NB4 (cell line): ENCODE data around the gene OR10J1.
A peak's percentile ranks its signal among the peaks of the same experiment; 100 is the strongest.

ENCODE experiments used
- DNase-seq: peaks from one replicate; pipeline ENCODE4 v3.0.0; 2010; ENCODE audit warnings: low read depth
- H3K4me3 ChIP-seq: one replicate; pipeline ENCODE4 v1.5.1; 2011; ENCODE audit warnings: mild to moderate bottlenecking, low read depth, low read length, moderate library complexity
- MYC ChIP-seq: IDR thresholded peaks from 2 replicates; pipeline ENCODE4 v1.6.1; 2011; ENCODE audit warnings: low read depth, low read length
- POLR2A ChIP-seq: IDR thresholded peaks from 2 replicates; pipeline ENCODE4 v1.6.1; 2011; ENCODE audit warnings: mild to moderate bottlenecking; ENCODE audit not compliant: insufficient read length; ENCODE audit errors: extremely low read depth
- TF ChIP-seq, protein P1 (sequence below): IDR thresholded peaks from one replicate; pipeline ENCODE4 v1.5.1; 2012; ENCODE audit warnings: low read depth, low read length
- TF ChIP-seq, protein P2 (sequence below): IDR thresholded peaks from 2 replicates; pipeline ENCODE4 v1.6.1; 2011; ENCODE audit warnings: low read depth, low read length

Gene OR10J1, protein sequence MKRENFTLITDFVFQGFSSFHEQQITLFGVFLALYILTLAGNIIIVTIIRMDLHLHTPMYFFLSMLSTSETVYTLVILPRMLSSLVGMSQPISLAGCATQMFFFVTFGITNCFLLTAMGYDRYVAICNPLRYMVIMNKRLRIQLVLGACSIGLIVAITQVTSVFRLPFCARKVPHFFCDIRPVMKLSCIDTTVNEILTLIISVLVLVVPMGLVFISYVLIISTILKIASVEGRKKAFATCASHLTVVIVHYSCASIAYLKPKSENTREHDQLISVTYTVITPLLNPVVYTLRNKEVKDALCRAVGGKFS

DNA sequence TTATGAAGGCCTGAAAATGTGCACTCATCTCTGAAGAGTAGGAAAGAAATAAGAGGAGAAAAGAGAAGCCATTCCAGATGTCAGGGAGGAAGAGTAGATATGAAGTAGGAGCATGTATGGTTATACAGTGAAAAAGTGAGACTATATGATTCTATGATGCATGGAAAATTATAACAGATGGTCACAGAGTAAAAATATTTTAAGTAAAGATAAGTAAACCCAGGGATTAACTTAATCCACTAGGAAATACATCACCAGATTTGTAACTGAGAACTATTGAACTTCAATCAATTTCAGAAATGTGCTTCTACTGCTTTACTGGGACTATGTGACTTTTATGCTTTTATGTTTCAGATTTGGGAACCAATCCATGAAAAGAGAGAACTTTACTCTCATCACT is at the start of gene OR10J1:
Gene OR10J1, plus strand, starts transcription at position 301 of the 400 bp plus-strand sequence. Its CDS starts 70 bp downstream, at position 371.
- TF ChIP-seq POLR2A (no peak), MYC (no peak)
- TF ChIP-seq, protein P1, sequence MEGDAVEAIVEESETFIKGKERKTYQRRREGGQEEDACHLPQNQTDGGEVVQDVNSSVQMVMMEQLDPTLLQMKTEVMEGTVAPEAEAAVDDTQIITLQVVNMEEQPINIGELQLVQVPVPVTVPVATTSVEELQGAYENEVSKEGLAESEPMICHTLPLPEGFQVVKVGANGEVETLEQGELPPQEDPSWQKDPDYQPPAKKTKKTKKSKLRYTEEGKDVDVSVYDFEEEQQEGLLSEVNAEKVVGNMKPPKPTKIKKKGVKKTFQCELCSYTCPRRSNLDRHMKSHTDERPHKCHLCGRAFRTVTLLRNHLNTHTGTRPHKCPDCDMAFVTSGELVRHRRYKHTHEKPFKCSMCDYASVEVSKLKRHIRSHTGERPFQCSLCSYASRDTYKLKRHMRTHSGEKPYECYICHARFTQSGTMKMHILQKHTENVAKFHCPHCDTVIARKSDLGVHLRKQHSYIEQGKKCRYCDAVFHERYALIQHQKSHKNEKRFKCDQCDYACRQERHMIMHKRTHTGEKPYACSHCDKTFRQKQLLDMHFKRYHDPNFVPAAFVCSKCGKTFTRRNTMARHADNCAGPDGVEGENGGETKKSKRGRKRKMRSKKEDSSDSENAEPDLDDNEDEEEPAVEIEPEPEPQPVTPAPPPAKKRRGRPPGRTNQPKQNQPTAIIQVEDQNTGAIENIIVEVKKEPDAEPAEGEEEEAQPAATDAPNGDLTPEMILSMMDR, result no peak
- TF ChIP-seq, protein P2, sequence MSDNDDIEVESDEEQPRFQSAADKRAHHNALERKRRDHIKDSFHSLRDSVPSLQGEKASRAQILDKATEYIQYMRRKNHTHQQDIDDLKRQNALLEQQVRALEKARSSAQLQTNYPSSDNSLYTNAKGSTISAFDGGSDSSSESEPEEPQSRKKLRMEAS, result no peak
- H3K4me3 ChIP-seq, result no peak within 1 kb of the TSS
- no peak for DNase-seq

DNA sequence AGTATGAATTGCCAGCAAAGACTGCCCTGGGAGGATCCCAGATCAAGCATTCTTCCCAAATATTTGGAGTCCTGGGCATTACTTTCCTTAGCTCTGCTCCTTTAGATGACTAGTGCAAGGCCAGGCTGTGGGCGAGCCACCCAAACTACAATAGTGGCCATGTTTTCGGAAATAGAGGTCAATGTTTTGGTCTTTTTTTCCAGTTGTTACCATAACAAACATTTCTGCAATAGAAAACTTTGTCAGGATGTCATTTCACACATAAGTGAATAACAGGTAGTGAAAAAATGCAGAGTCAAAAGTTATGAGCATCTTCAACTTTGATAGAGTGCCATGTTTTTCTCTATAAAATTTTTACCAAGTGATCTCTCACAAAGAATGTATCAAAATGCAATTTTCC is 32.7 kb upstream of the OR10J1 start:
- no peak for DNase-seq
- TF ChIP-seq, protein P2, result no peak
- TF ChIP-seq MYC (no peak), POLR2A (no peak)
- TF ChIP-seq, protein P1, result no peak
- H3K4me3 ChIP-seq, result no peak overlapping the region

DNA sequence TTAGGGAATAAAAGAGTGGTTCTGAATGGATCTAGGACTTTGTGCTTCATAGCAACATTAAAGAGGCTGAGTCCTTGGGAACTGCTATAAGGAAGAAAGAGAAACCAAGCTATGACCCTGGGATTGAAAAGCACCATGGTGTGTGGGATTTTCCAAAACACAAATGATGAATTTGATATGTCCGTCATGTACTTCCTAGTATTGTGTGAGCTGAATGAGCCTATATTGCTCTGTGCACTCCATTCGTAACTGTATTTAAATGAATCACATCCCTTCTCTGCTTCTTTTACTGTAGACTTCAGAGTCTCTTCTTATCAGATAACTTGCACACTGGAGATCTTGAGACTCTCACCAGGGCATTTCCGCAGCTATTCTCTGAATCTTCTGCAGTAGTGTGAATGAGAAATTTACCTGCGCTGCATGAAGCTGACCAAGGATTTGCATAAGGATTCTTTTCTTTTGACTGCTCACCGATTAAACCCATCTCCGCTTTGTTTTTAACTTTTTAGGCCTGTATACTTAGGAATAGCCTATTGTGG is 30.6 kb upstream of the OR10J1 start:
- DNase-seq, result no peak
- TF ChIP-seq, protein P1, result no peak
- TF ChIP-seq, protein P2, result no peak
- no peak for TF ChIP-seq POLR2A
- no peak for TF ChIP-seq MYC
- no peak overlapping the region for H3K4me3 ChIP-seq

DNA sequence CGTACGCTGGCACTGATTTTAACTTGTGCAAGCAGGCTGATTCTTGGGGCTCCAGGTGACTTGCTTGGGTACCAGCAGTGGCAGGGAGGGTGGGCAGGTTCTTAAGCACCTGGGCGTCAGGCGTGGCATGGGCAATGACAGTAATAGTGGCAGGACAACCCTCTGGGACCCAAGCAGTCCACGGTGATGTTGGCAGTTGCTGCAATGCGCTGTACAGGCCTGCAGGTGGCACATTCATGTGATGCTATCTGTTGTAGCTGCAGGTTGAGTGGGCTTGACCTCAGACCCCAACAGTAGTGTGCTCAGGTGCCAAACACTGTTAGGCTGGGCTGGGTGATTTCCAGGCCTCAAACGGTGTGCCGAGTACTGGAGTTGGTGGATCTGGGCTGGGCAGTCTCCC is 17.7 kb upstream of the OR10J1 start:
- no peak for DNase-seq
- no peak overlapping the region for H3K4me3 ChIP-seq
- no peak for TF ChIP-seq POLR2A
- TF ChIP-seq MYC, result no peak
- TF ChIP-seq, protein P2, result no peak
- TF ChIP-seq, protein P1, result peak; percentile 12

DNA sequence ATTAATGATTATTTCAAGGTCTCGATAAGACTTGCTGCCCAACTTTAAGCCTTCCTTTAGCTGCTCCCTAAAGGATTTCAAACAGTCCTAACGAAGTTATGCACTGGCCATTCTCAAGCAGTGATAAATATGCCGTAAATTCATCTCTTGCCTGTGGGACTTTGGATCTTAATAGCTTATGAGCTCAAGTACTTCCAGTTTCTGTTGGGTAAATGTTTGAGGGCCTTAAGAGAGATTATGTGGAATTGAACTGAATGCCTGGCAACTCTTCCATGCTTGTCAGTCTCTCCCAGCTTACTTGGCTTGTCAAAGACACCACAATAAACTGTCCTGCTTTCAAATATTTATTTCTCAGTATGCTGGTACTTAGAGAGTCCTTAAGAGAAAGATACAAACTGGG is 11.0 kb upstream of the OR10J1 start:
- no peak for DNase-seq
- no peak overlapping the region for H3K4me3 ChIP-seq
- no peak for TF ChIP-seq MYC
- TF ChIP-seq, protein P1, result no peak
- TF ChIP-seq, protein P2, result no peak
- TF ChIP-seq POLR2A, result no peak
